ENCODE data around the gene CA5B. TPM values are rescaled to one million over a fixed set of nuclear protein-coding genes. Genes with fewer than 3 reads are reported as not detected.

Gene CA5B
- total and polyA plus RNA-seq, 10 of the 15 experiments (the other 5 are each of a cell fraction or from before 2014, with no cell fraction given), result 1.2 to 6.0 (median 3.2) TPM

DNA sequence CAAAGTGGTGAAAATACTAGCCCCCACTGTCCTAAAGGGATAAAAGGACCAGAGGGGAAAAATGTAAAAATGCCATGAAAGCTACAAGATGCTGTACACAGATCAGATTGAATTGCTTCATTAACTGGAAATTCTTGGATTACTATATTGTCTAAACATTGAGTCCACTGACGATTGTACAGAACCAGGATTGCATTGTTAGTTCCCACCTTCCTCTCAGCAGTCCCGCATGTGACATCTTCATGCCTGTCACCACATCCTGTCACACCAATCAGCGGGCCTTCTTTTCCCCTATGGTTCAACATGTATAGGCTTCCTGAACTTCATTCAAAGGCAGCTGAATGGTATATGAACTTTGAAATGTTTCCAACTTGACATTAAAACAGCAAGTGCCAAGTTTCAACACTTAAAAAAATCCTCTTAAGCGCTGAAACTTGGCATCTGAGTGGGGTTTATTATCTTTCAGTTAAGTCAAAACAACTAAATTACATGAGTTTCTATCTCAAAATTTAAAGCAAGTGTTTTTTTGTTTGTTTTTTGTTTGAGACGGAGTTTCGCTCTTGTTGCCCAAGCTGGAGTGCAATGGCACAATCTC is 76.8 kb downstream of the CA5B start (continued):
- TF ChIP-seq, protein P1, sequence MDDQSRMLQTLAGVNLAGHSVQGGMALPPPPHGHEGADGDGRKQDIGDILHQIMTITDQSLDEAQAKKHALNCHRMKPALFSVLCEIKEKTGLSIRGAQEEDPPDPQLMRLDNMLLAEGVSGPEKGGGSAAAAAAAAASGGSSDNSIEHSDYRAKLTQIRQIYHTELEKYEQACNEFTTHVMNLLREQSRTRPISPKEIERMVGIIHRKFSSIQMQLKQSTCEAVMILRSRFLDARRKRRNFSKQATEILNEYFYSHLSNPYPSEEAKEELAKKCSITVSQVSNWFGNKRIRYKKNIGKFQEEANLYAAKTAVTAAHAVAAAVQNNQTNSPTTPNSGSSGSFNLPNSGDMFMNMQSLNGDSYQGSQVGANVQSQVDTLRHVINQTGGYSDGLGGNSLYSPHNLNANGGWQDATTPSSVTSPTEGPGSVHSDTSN (IDR thresholded peaks at IDR 0.05; ENCODE audit: insufficient replicate concordance, low read depth, low read length), result no peak
- no peak for TF ChIP-seq KLF5 (IDR thresholded peaks at IDR 0.05; ENCODE audit: partially characterized antibody)
- TF ChIP-seq TBL1XR1 (IDR thresholded peaks at IDR 0.05; ENCODE audit: low read depth, low read length), result no peak
- TF ChIP-seq NRF1 (conservative IDR thresholded peaks at IDR 0.05; ENCODE audit: low read depth, low read length), result no peak
- TF ChIP-seq NR2C2 (IDR thresholded peaks at IDR 0.05; ENCODE audit: borderline replicate concordance, control insufficient read depth, insufficient read length, low read depth), result no peak
- TF ChIP-seq ZNF217 (IDR thresholded peaks at IDR 0.05), result no peak

DNA sequence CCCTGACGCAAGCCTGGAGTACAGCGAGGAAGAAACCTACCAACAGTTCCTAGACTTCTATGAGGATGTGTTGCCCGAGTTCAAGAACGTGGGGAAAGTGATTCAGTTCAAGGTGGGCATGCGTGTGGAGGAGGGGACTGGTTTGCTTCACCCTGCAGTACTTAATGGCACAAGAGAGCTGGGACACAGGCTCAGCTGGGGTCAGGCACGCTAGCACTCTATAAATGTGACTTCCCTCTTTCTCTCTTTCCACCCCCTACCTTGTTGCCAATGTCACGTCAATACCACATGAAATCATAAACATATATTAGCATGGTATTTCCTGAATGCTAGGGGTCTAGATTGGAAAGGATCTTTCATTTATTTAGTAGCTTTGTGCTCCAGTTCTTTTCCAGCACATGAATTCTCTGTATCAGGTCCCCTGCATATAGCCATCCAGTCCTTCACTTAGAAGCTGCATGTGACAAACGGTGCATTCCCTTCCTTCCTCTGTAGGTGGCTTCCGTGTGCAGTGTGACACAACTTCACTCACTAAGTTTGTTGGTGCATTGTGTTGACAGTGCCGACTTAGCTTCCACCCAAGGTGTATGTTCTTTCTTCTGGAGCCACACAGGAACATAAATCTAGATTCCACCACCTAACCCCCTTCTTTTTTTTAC is 77.8 kb downstream of the CA5B start:
- H2AFZ ChIP-seq (ENCODE audit: control insufficient read depth, low read depth, low read length), result no peak overlapping the region
- WGBS (ENCODE audit: insufficient coverage, insufficient replicate concordance, low lambda C conversion rate, missing lambda C conversion rate), result 71% methylated on average over 10 of the region's 10 CpGs
- H3K4me1 ChIP-seq (ENCODE audit: control insufficient read depth, insufficient read depth, low read length), result peaks cover 6% of the 10 kb centered on the region; the same call in 1 of the 2 replicates
- no peak overlapping the region for H3K9ac ChIP-seq (ENCODE audit: control insufficient read depth, insufficient read depth, low read length)
- in situ Hi-C loops (cut with MboI), result no loop called here
- H3K4me2 ChIP-seq (ENCODE audit: control insufficient read depth, insufficient read depth), result no peak overlapping the region
- SMC1A ChIA-PET (ENCODE audit: uncharacterized antibody, unreplicated experiment), result interaction anchor here (0.7 to 3.0 kb wide), 13 partner anchors 8 to 395 kb away, joined by 3 to 12 read pairs (median 3); no protein-coding TSS in a partner anchor
- no peaks in the 10 kb centered on the region for H3K9me3 ChIP-seq (replicated peaks; ENCODE audit: control insufficient read depth, insufficient read depth, low read length)
- DNase-seq (ENCODE audit: low read depth, low spot score), result peak; percentile 8
- peak; percentile 96 for ATAC-seq
- no peak overlapping the region for H3K27ac ChIP-seq (ENCODE audit: control insufficient read depth, insufficient read depth)
- FAIRE-seq, result peak; percentile 27
- H3K79me2 ChIP-seq (ENCODE audit: control insufficient read depth, insufficient read depth, low read length), result no peaks in the 10 kb centered on the region
- no peak for TF ChIP-seq NFYB (IDR thresholded peaks at IDR 0.05; ENCODE audit: insufficient read depth, low read depth, low read length)
- peak; percentile 40; the same call in 1 of the 2 replicates for TF ChIP-seq RAD21 (IDR thresholded peaks at IDR 0.05; ENCODE audit: insufficient read depth, low read depth, low read length)
- no peak for TF ChIP-seq MAX (IDR thresholded peaks at IDR 0.05; ENCODE audit: low read depth, low read length)
- TF ChIP-seq, protein P2, sequence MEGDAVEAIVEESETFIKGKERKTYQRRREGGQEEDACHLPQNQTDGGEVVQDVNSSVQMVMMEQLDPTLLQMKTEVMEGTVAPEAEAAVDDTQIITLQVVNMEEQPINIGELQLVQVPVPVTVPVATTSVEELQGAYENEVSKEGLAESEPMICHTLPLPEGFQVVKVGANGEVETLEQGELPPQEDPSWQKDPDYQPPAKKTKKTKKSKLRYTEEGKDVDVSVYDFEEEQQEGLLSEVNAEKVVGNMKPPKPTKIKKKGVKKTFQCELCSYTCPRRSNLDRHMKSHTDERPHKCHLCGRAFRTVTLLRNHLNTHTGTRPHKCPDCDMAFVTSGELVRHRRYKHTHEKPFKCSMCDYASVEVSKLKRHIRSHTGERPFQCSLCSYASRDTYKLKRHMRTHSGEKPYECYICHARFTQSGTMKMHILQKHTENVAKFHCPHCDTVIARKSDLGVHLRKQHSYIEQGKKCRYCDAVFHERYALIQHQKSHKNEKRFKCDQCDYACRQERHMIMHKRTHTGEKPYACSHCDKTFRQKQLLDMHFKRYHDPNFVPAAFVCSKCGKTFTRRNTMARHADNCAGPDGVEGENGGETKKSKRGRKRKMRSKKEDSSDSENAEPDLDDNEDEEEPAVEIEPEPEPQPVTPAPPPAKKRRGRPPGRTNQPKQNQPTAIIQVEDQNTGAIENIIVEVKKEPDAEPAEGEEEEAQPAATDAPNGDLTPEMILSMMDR (IDR thresholded peaks at IDR 0.05 in 2 of 3, conservative IDR thresholded peaks at IDR 0.05 in 1 of 3; ENCODE audit: control insufficient read depth in 2 of 3, extremely low read depth in 1 of 3, insufficient read depth in 1 of 3, low read depth in 3 of 3, low read length in 3 of 3), result peak; percentile 45 to 51 (median 49); a peak in 5 of 6 replicates
- TF ChIP-seq, protein P3, sequence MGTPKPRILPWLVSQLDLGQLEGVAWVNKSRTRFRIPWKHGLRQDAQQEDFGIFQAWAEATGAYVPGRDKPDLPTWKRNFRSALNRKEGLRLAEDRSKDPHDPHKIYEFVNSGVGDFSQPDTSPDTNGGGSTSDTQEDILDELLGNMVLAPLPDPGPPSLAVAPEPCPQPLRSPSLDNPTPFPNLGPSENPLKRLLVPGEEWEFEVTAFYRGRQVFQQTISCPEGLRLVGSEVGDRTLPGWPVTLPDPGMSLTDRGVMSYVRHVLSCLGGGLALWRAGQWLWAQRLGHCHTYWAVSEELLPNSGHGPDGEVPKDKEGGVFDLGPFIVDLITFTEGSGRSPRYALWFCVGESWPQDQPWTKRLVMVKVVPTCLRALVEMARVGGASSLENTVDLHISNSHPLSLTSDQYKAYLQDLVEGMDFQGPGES (IDR thresholded peaks at IDR 0.05), result no peak
- peak; percentile 43; the same call in 1 of the 2 replicates for TF ChIP-seq SMC3 (IDR thresholded peaks at IDR 0.05; ENCODE audit: borderline replicate concordance, low read length)
- intact Hi-C loops (cut with micrococcal nuclease; ENCODE audit: unreplicated experiment), result loop anchor here (1.0 to 5.0 kb wide), 2 partner anchors 157 to 396 kb away; no protein-coding TSS in a partner anchor
- no TSS peak for BruUV-seq (replicated peaks)
- H3K36me3 ChIP-seq (ENCODE audit: control insufficient read depth in 2 of 2, insufficient read depth in 2 of 2, low read length in 1 of 2), result peaks cover 14 to 37% of the 10 kb centered on the region in 2 experiments
- CTCF ChIA-PET, result interaction anchor here (1.0 to 2.2 kb wide), 11 partner anchors 9 to 629 kb away, joined by 3 to 13 read pairs (median 4); no protein-coding TSS in a partner anchor
- no peak overlapping the region for H3K4me3 ChIP-seq
- H3K27me3 ChIP-seq (replicated peaks in 1 of 2; ENCODE audit: control insufficient read depth in 2 of 2, insufficient read depth in 2 of 2, low read length in 1 of 2), result no peaks in the 10 kb centered on the region
- H4K20me1 ChIP-seq (ENCODE audit: control insufficient read depth, insufficient read depth), result no peaks in the 10 kb centered on the region
- RAD21 ChIA-PET (ENCODE audit: unreplicated experiment), result interaction anchor here (0.5 to 1.7 kb wide), 10 partner anchors 30 to 396 kb away, joined by 3 to 11 read pairs (median 3); partner anchors contain the start of gene AP1S2
- POLR2A ChIA-PET, result interaction anchor here (0.5 kb wide), 1 partner anchor 19 kb away, joined by 7 read pairs; no protein-coding TSS in a partner anchor

Data from GM12878 (cell line).